IPS-18a (cell line): Measurements from ENCODE around the gene LAMB2.

ENCODE experiments used
- H3K27ac ChIP-seq: one replicate; pipeline ENCODE4 v1.5.1; 2013; ENCODE audit warnings: low read length
- H3K27me3 ChIP-seq: one replicate; pipeline ENCODE4 v1.6.1; 2013; ENCODE audit warnings: mild to moderate bottlenecking, low read length; ENCODE audit not compliant: control insufficient read depth, insufficient read depth
- H3K36me3 ChIP-seq: one replicate; pipeline ENCODE4 v1.6.1; 2013; ENCODE audit warnings: low read depth, low read length; ENCODE audit not compliant: control insufficient read depth
- H3K4me1 ChIP-seq: one replicate; pipeline ENCODE4 v1.6.1; 2013; ENCODE audit warnings: low read depth, low read length; ENCODE audit not compliant: control insufficient read depth
- H3K4me3 ChIP-seq: one replicate; pipeline ENCODE4 v1.5.1; 2013; ENCODE audit warnings: low read length
- H3K9ac ChIP-seq: one replicate; pipeline ENCODE4 v1.6.1; 2013; ENCODE audit warnings: mild to moderate bottlenecking, low read length, moderate library complexity
- H3K9me3 ChIP-seq: one replicate; pipeline ENCODE4 v1.6.1; 2013; ENCODE audit warnings: low read depth, low read length; ENCODE audit not compliant: control insufficient read depth

The LAMB2 gene

GRCh38 chr3:49132437-49133225, at the start of gene LAMB2:
Gene LAMB2, minus strand, starts transcription at chr3:49133050. Its CDS starts 183 bp downstream, at chr3:49132867.
- Histone ChIP-seq H3K9ac (peak within 1 kb of the TSS; percentile 64), H3K27me3 (no peaks in the 10 kb centered on the region), H3K4me3 (peak within 1 kb of the TSS; percentile 92), H3K27ac (peak within 1 kb of the TSS; percentile 48), H3K9me3 (no peaks in the 10 kb centered on the region), H3K4me1 (peaks cover 5% of the 10 kb centered on the region), H3K36me3 (no peaks in the 10 kb centered on the region)

- Histone ChIP-seq H3K9ac (no peak overlapping the region), H3K27ac (no peak overlapping the region), H3K4me1 (no peaks in the 10 kb centered on the region), H3K36me3 (no peaks in the 10 kb centered on the region), H3K4me3 (no peak overlapping the region), H3K9me3 (no peaks in the 10 kb centered on the region), H3K27me3 (no peaks in the 10 kb centered on the region)
These were observed 48.5 kb upstream of the LAMB2 start for GRCh38 chr3:49181351-49181750.

- Histone ChIP-seq H3K36me3 (no peaks in the 10 kb centered on the region), H3K9me3 (no peaks in the 10 kb centered on the region), H3K9ac (no peak overlapping the region), H3K27me3 (no peaks in the 10 kb centered on the region), H3K4me1 (no peaks in the 10 kb centered on the region), H3K27ac (no peak overlapping the region), H3K4me3 (no peak overlapping the region)
These were observed 47.3 kb upstream of the LAMB2 start for GRCh38 chr3:49180116-49180515.

- Histone ChIP-seq H3K27ac (no peak overlapping the region), H3K4me3 (no peak overlapping the region), H3K9me3 (no peaks in the 10 kb centered on the region), H3K4me1 (peaks cover 20% of the 10 kb centered on the region), H3K27me3 (no peaks in the 10 kb centered on the region), H3K9ac (no peak overlapping the region), H3K36me3 (no peaks in the 10 kb centered on the region)
These were observed 44.2 kb upstream of the LAMB2 start for GRCh38 chr3:49177073-49177472.

GRCh38 chr3:49175530-49175929, 42.7 kb upstream of the LAMB2 start:
- peaks cover 27% of the 10 kb centered on the region for H3K4me1 ChIP-seq

GRCh38 chr3:49174397-49174985, 41.6 kb upstream of the LAMB2 start:
- H3K4me3 ChIP-seq = peak overlapping the region; percentile 23
- H3K27ac ChIP-seq = no peak overlapping the region
- H3K9me3 ChIP-seq = no peaks in the 10 kb centered on the region
- H3K9ac ChIP-seq = peak overlapping the region; percentile 24
- H3K36me3 ChIP-seq = no peaks in the 10 kb centered on the region
- peaks cover 28% of the 10 kb centered on the region for H3K4me1 ChIP-seq
- H3K27me3 ChIP-seq = no peaks in the 10 kb centered on the region

More at GRCh38 chr3:49175530-49175929, 42.7 kb upstream of the LAMB2 start:
- H3K4me3 ChIP-seq = no peak overlapping the region
- H3K27ac ChIP-seq = no peak overlapping the region
- H3K27me3 ChIP-seq = no peaks in the 10 kb centered on the region
- no peak overlapping the region for H3K9ac ChIP-seq
- no peaks in the 10 kb centered on the region for H3K36me3 ChIP-seq
- no peaks in the 10 kb centered on the region for H3K9me3 ChIP-seq

- H3K4me3 ChIP-seq = peak overlapping the region; percentile 23
- H3K4me1 ChIP-seq = peaks cover 28% of the 10 kb centered on the region
- H3K27me3 ChIP-seq = no peaks in the 10 kb centered on the region
- peak overlapping the region; percentile 15 for H3K27ac ChIP-seq
- H3K9me3 ChIP-seq = no peaks in the 10 kb centered on the region
- H3K9ac ChIP-seq = peak overlapping the region; percentile 24
- no peaks in the 10 kb centered on the region for H3K36me3 ChIP-seq
These were observed 40.9 kb upstream of the LAMB2 start for GRCh38 chr3:49173792-49174170.

GRCh38 chr3:49173116-49173791, 40.4 kb upstream of the LAMB2 start:
- Histone ChIP-seq H3K36me3 (no peaks in the 10 kb centered on the region), H3K27me3 (no peaks in the 10 kb centered on the region), H3K9me3 (no peaks in the 10 kb centered on the region), H3K4me3 (peak overlapping the region; percentile 23), H3K27ac (peak overlapping the region; percentile 29), H3K9ac (peak overlapping the region; percentile 24), H3K4me1 (peaks cover 28% of the 10 kb centered on the region)

GRCh38 chr3:49172551-49173041, 39.7 kb upstream of the LAMB2 start:
- Histone ChIP-seq H3K27ac (no peak overlapping the region), H3K27me3 (no peaks in the 10 kb centered on the region), H3K4me1 (peaks cover 28% of the 10 kb centered on the region), H3K9ac (no peak overlapping the region), H3K36me3 (no peaks in the 10 kb centered on the region), H3K9me3 (no peaks in the 10 kb centered on the region), H3K4me3 (peak overlapping the region; percentile 83)

- H3K27ac ChIP-seq = no peak overlapping the region
- H3K27me3 ChIP-seq = no peaks in the 10 kb centered on the region
- no peaks in the 10 kb centered on the region for H3K9me3 ChIP-seq
- peak overlapping the region; percentile 57 for H3K9ac ChIP-seq
- no peaks in the 10 kb centered on the region for H3K36me3 ChIP-seq
- peaks cover 28% of the 10 kb centered on the region for H3K4me1 ChIP-seq
- H3K4me3 ChIP-seq = peak overlapping the region; percentile 83
These were observed 39.1 kb upstream of the LAMB2 start for GRCh38 chr3:49171775-49172500.
